RWPE2 (cell line): Measurements from ENCODE around the gene AGBL4.

Source experiments
- ATAC-seq: fragments of 200-7000 bp; cut with Tn5 transposase; 3 replicates; pipeline ENCODE4 v1.9.1; 2021; ENCODE audit warnings: low read depth
- DNase-seq: peaks from one replicate; pipeline ENCODE4 v3.0.0-alpha.2; 2020; ENCODE audit warnings: low spot score
- H3K27ac ChIP-seq: fragments of 450-650 bp; 2 replicates; pipeline ENCODE4 v1.5.1; 2017; ENCODE audit warnings: mild to moderate bottlenecking; ENCODE audit not compliant: poor library complexity, severe bottlenecking
- H3K27me3 ChIP-seq: fragments of 250-450 bp; sonication (Bioruptor Pico); 2 replicates; pipeline ENCODE4 v1.5.1; 2021; ENCODE audit warnings: mild to moderate bottlenecking, moderate library complexity; ENCODE audit not compliant: insufficient read depth, poor library complexity, severe bottlenecking
- H3K36me3 ChIP-seq: fragments of 250-450 bp; sonication (Bioruptor Pico); 2 replicates; pipeline ENCODE4 v1.5.1; 2020; ENCODE audit warnings: low read depth, mild to moderate bottlenecking, moderate library complexity
- H3K4me1 ChIP-seq: fragments of 250-450 bp; sonication (Bioruptor Pico); 2 replicates; pipeline ENCODE4 v1.5.1; 2021; ENCODE audit warnings: mild to moderate bottlenecking, moderate library complexity; ENCODE audit not compliant: insufficient read depth, poor library complexity, severe bottlenecking
- H3K4me3 ChIP-seq: fragments of 250-450 bp; sonication (Bioruptor Pico); 2 replicates; pipeline ENCODE4 v1.5.1; 2021; ENCODE audit warnings: mild to moderate bottlenecking, moderate library complexity; ENCODE audit not compliant: severe bottlenecking
- H3K9me3 ChIP-seq: fragments of 250-450 bp; sonication (Bioruptor Pico); 2 replicates; pipeline ENCODE4 v1.5.1; 2021; ENCODE audit warnings: mild to moderate bottlenecking, moderate library complexity; ENCODE audit not compliant: severe bottlenecking
- TF ChIP-seq, protein P1 (sequence below): fragments of 450-650 bp; IDR thresholded peaks from one replicate; pipeline ENCODE4 v1.5.1; 2017; ENCODE audit warnings: mild to moderate bottlenecking, moderate library complexity; ENCODE audit not compliant: poor library complexity, severe bottlenecking

AGBL4 gene

DNA sequence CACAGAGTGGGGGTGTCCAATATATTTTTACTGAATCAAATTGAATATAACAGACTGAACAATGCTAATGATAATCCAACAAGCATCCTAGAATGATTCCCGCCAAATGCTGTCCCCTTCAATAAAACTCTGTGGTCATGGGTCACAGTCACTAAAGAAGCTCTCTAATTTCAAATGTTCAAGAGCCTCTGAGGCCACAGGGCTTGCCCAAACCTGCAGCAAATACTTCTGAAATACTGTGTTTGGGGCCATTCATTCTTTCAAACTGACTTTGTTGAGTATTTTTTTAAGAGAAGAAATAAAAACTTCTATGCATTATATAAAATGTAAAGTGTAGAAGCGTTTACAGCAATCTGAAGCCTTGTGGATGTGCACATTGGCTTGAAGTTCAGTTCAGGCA is 1239.5 kb downstream of the AGBL4 start:
- TF ChIP-seq, protein P1, sequence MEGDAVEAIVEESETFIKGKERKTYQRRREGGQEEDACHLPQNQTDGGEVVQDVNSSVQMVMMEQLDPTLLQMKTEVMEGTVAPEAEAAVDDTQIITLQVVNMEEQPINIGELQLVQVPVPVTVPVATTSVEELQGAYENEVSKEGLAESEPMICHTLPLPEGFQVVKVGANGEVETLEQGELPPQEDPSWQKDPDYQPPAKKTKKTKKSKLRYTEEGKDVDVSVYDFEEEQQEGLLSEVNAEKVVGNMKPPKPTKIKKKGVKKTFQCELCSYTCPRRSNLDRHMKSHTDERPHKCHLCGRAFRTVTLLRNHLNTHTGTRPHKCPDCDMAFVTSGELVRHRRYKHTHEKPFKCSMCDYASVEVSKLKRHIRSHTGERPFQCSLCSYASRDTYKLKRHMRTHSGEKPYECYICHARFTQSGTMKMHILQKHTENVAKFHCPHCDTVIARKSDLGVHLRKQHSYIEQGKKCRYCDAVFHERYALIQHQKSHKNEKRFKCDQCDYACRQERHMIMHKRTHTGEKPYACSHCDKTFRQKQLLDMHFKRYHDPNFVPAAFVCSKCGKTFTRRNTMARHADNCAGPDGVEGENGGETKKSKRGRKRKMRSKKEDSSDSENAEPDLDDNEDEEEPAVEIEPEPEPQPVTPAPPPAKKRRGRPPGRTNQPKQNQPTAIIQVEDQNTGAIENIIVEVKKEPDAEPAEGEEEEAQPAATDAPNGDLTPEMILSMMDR: no peak
- Histone ChIP-seq H3K27me3 (no peaks in the 10 kb centered on the region), H3K9me3 (no peaks in the 10 kb centered on the region), H3K27ac (no peak overlapping the region), H3K4me1 (no peaks in the 10 kb centered on the region), H3K36me3 (no peaks in the 10 kb centered on the region), H3K4me3 (no peak overlapping the region)
- DNase-seq: no peak
- ATAC-seq: no peak

DNA sequence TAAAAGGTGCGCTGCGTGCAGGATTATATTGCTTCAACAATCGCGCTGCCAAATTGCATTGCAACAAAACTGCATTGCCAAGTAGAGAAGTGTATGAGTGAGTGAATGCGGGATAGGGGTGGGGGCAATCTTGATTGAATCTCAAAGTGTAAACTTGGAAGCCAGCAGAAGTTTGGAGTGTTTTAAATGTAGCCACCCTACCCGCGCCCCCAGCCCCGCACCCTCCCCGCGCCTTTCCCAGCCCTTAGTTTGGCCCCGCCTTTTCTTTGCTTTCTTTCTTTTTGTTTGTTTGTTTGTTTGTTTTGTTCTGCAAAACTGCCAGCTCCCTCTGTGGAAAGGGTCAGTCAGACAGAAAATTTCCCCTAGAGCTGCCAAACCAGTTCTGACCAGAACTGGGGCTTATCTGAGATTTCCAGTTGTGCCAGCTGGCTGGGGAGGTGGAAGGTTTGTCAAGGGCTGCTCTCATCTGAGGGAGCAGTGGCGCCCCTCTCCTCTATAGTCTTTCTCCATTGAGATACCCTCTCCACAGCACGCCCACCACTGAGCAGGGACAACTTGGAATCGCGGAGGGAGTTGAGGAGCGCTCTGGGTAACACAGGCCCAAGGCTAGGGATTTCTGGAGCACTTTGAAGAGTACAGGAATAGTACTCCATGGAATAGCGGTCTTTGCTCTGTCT is 1246.4 kb downstream of the AGBL4 start:
- TF ChIP-seq, protein P1: no peak
- DNase-seq (no peak), ATAC-seq (no peak)
- Histone ChIP-seq H3K36me3 (no peaks in the 10 kb centered on the region), H3K27ac (no peak overlapping the region), H3K4me3 (peak overlapping the region; percentile 14), H3K4me1 (no peaks in the 10 kb centered on the region), H3K27me3 (peaks cover 32% of the 10 kb centered on the region), H3K9me3 (no peaks in the 10 kb centered on the region)

DNA sequence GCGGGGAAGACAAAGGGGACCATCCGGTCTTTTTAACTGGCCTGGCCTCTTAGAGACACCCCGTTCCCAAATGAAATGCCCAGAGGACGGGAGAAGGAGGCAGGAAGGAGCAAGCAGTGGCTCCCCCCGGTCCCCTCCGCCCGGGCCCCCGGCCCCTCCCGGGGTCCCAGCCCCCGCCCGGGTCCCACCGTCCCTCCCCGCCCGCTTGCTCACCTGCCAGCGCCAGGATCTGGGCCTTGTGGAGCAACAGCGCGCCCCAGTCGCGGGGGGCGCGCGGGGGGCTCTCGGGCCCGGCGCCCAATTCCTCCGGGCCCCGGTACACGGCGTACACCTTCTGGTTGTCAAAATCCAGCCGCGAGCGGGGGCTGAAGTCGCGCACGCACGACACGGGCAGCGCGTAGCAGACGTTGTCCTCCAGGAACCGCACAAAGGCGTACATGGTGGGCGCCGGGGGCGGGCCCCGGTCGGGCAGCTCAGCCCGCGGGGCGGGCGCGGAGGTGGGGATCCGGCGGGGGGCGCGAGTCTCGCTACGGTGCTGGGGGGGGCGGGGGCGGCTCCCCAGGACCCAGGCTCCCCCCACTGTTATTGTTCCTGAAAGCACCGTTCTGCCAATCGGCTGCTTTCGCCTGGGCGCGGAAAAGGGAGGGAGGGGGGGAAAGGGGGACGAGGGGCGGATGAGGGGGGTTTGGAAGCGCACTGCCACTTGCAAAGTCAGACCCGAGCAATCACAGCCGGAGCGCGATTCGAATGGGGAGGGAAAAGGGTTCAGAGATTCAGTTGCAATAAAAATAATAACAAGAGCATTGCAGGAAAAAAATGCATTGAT is 1247.1 kb downstream of the AGBL4 start, which contains the start of gene BEND5:
BEND5 (minus strand) TSS at position 499 of the 826 bp plus-strand sequence; CDS start at position 439, 60 bp downstream.
- no peak for DNase-seq
- H3K27me3 ChIP-seq: peaks cover 32% of the 10 kb centered on the region

DNA sequence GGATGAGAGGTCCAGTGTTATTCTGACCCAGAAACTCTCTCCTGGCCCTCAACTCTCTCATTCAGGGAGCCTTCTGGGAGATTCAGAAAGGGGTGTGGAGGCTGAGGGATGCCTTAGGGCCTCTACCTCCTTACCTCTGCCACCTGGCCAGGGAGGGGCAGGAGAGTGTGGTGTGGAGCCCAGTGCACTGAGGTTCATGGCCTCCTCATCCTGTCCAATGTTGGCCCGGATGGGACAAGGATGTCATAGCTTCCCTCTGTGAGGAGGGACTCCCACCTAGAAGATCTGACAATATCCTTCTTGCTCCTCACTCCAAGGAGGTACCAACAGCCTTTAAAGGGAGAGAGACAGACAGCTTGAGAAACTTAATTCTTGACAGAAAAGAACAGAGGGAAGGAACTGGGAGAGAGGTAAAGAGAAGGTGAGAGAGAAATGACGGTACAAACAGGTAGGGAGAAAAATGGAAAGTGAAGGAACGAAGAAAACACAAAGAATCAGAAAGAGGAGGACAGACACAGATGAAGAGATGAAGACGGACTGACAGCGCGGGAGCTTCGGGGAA is 1247.8 kb downstream of the AGBL4 start:
- Histone ChIP-seq H3K9me3 (no peaks in the 10 kb centered on the region), H3K4me1 (no peaks in the 10 kb centered on the region), H3K4me3 (no peak overlapping the region), H3K36me3 (no peaks in the 10 kb centered on the region), H3K27ac (no peak overlapping the region), H3K27me3 (peaks cover 32% of the 10 kb centered on the region)
- TF ChIP-seq, protein P1: no peak
- ATAC-seq (0 out of 3 replicates have a peak, but pooled peaks have one; percentile 19), DNase-seq (no peak)

More for the DNA sequence above, 1247.1 kb downstream of the AGBL4 start, which contains the start of gene BEND5:
- Histone ChIP-seq H3K4me1 (no peaks in the 10 kb centered on the region), H3K4me3 (peak within 1 kb of the TSS; percentile 14), H3K36me3 (no peaks in the 10 kb centered on the region), H3K9me3 (no peaks in the 10 kb centered on the region), H3K27ac (no peak within 1 kb of the TSS)
- peak; percentile 31; the same call in 2 of the 3 replicates for ATAC-seq
- TF ChIP-seq, protein P1: no peak
